Uterus (tissue), 4 donors: ENCODE measurements around the gene PRDM13. TPM values are rescaled to one million over a fixed set of nuclear protein-coding genes. Genes with fewer than 3 reads are reported as not detected.
"Not testable (repeated sequence)": the region's sequence is repeated elsewhere in the genome, so short reads cannot be mapped to it uniquely, and the experiment has no call there.

Experiments
- DNase-seq, 2 donors: peaks; one replicate each; pipeline ENCODE4 v3.0.0-alpha.2; 2019 to 2020
- H3K27ac ChIP-seq, 2 donors: fragments of 200-600 bp; sonication (generic); 1 replicate in 1 of 2; 2 replicates in 1 of 2; pipeline ENCODE4 v1.5.1; 2016 to 2018
- H3K27me3 ChIP-seq, 2 donors: fragments of 200-600 bp; sonication (generic); one replicate each; pipeline ENCODE4 v1.5.1; 2018 to 2019; ENCODE audit warnings: control low read depth in 1 of 2
- H3K36me3 ChIP-seq, 2 donors: fragments of 200-600 bp; sonication (generic); one replicate each; pipeline ENCODE4 v1.5.1; 2019; ENCODE audit warnings: control low read depth in 1 of 2
- H3K4me1 ChIP-seq, 2 donors: fragments of 200-600 bp; sonication (generic); one replicate each; pipeline ENCODE4 v1.5.1; 2018 to 2019; ENCODE audit warnings: control low read depth in 1 of 2
- H3K4me3 ChIP-seq, 2 donors: fragments of 200-600 bp; sonication (generic); 1 replicate in 1 of 2; 2 replicates in 1 of 2; pipeline ENCODE4 v1.5.1; 2018 to 2019; ENCODE audit warnings: mild to moderate bottlenecking in 1 of 2
- H3K9me3 ChIP-seq, 2 donors: fragments of 200-600 bp; sonication (generic); one replicate each; pipeline ENCODE4 v1.5.1; 2019; ENCODE audit warnings: control low read depth in 1 of 2
- POLR2A ChIP-seq, 2 donors: fragments of 450-650 bp; IDR thresholded peaks; one replicate each; pipeline ENCODE4 v1.6.1; 2016; ENCODE audit warnings: antibody characterized with exemption in 2 of 2, mild to moderate bottlenecking in 1 of 2, moderate library complexity in 1 of 2
- intact Hi-C: fragments of 100-400 bp; cut with DNase I; formaldehyde crosslinking; loops from one replicate; pipeline ENCODE4 v1.15.1; 2023; ENCODE audit warnings: low total_unique reads
- total RNA-seq, 4 donors: library from RNA; depleted of rRNA in 3 of 4; stranded (reverse); fragments of >200 nt in 3 of 4; gene quantifications; one replicate each; pipeline versions ENCODE4 v1.1.0 to v1.2.4, GENCODE V29; 2014 to 2023
- TF ChIP-seq, protein P1 (sequence below), 4 experiments: fragments of 200-600 bp in 2 of 4; fragments of 450-650 bp in 2 of 4; sonication (generic) in 2 of 4; IDR thresholded peaks; one replicate each; pipeline ENCODE4 v1.5.1; 2016 to 2019; ENCODE audit warnings: antibody characterized with exemption in 4 of 4, mild to moderate bottlenecking in 2 of 4, moderate library complexity in 1 of 4
- donor health status: DM: yes; HTN: yes; CAD: no.

PRDM13 gene
- total RNA-seq, 4 donors from 2014 or later = not detected

GRCh38 chr6:99590728-99591672 is 15.6 kb upstream of the PRDM13 start:
- Histone ChIP-seq H3K27me3 (peaks cover 10 to 56% of the 10 kb centered on the region in 2 donors), H3K4me3 (no peak overlapping the region), H3K9me3 (no peaks in the 10 kb centered on the region), H3K36me3 (no peaks in the 10 kb centered on the region), H3K27ac (no peak overlapping the region), H3K4me1 (peaks cover 0 to 8% of the 10 kb centered on the region in 2 donors)
- TF ChIP-seq, protein P1, sequence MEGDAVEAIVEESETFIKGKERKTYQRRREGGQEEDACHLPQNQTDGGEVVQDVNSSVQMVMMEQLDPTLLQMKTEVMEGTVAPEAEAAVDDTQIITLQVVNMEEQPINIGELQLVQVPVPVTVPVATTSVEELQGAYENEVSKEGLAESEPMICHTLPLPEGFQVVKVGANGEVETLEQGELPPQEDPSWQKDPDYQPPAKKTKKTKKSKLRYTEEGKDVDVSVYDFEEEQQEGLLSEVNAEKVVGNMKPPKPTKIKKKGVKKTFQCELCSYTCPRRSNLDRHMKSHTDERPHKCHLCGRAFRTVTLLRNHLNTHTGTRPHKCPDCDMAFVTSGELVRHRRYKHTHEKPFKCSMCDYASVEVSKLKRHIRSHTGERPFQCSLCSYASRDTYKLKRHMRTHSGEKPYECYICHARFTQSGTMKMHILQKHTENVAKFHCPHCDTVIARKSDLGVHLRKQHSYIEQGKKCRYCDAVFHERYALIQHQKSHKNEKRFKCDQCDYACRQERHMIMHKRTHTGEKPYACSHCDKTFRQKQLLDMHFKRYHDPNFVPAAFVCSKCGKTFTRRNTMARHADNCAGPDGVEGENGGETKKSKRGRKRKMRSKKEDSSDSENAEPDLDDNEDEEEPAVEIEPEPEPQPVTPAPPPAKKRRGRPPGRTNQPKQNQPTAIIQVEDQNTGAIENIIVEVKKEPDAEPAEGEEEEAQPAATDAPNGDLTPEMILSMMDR (IDR thresholded peaks at IDR 0.05) = no peak
- no peak for TF ChIP-seq POLR2A (IDR thresholded peaks at IDR 0.05)
- intact Hi-C loops = no loop called here
- no peak for DNase-seq

- Histone ChIP-seq H3K27me3 (peaks cover 10 to 62% of the 10 kb centered on the region in 2 donors), H3K27ac (no peak overlapping the region), H3K4me1 (peaks cover 0 to 8% of the 10 kb centered on the region in 2 donors), H3K4me3 (no peak overlapping the region), H3K9me3 (no peaks in the 10 kb centered on the region), H3K36me3 (no peaks in the 10 kb centered on the region)
- intact Hi-C loops = no loop called here
- DNase-seq = no peak
- TF ChIP-seq, protein P1 (IDR thresholded peaks at IDR 0.05) = no peak
- no peak for TF ChIP-seq POLR2A (IDR thresholded peaks at IDR 0.05)
Measured at GRCh38 chr6:99591673-99592364, 14.8 kb upstream of the PRDM13 start.

DNA sequence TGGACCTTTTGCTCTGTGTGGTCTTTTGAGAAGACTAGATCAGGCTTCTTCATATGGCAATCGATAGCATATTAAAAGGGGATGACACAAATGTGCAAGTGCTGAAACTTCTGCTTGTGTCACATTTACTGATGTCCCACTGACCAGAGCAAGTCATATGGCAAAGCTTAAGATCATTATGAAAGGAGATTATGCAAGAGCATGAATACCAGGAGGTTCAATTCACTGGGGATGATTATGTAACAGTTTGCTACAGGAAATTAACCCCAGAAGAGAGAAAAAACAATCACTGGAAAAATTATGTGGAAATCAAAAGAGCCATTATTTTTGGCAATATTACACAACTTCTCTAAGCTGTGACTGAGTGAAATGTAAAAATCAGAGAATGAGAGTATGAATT is 13.7 kb upstream of the PRDM13 start:
- Histone ChIP-seq H3K4me1 (peaks cover 0 to 8% of the 10 kb centered on the region in 2 donors), H3K27me3 (peaks cover 10 to 73% of the 10 kb centered on the region in 2 donors), H3K4me3 (no peak overlapping the region), H3K36me3 (no peaks in the 10 kb centered on the region), H3K9me3 (no peaks in the 10 kb centered on the region), H3K27ac (no peak overlapping the region)
- no peak for DNase-seq
- TF ChIP-seq, protein P1 (IDR thresholded peaks at IDR 0.05) = no peak
- no peak for TF ChIP-seq POLR2A (IDR thresholded peaks at IDR 0.05)
- intact Hi-C loops = no loop called here

DNA sequence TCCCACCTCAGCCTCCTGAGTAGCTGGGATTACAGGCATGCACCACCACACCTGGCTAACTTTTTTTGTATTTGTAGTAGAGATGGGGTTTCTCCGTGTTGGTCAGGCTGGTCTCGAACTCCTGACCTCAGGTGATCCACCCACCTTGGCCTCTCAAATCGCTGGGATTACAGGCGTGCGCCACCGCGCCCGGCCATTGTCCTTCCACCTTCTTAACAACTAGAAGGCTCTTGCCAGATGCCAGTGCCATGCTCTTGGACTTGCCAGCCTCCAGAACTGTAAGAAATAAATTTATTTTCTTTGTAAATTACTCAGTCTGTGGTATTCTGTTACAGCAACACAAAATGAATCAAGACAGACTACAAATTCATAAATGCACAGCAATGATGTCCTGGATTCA is 11.9 kb upstream of the PRDM13 start:
- DNase-seq, intact Hi-C loops: not testable (repeated sequence)

GRCh38 chr6:99602520-99603420 is 3.9 kb upstream of the PRDM13 start:
- TF ChIP-seq, protein P1 (IDR thresholded peaks at IDR 0.05) = no peak
- no peak for TF ChIP-seq POLR2A (IDR thresholded peaks at IDR 0.05)
- Histone ChIP-seq H3K27me3 (peaks cover 17 to 92% of the 10 kb centered on the region in 2 donors), H3K36me3 (no peaks in the 10 kb centered on the region), H3K27ac (no peak overlapping the region), H3K4me3 (peak overlapping the region in 1 of 2 donors; percentile 13), H3K4me1 (peaks cover 0 to 14% of the 10 kb centered on the region in 2 donors), H3K9me3 (no peaks in the 10 kb centered on the region)
- no peak for DNase-seq
- intact Hi-C loops = no loop called here

More for the DNA sequence above, 11.9 kb upstream of the PRDM13 start:
- not testable (repeated sequence) for H3K9me3 ChIP-seq, H3K4me3 ChIP-seq, H3K27ac ChIP-seq, H3K4me1 ChIP-seq, H3K36me3 ChIP-seq
- H3K27me3 ChIP-seq = peaks cover 10 to 80% of the 10 kb centered on the region in 2 donors
